ENCODE results near the gene KCTD18. TPM values are rescaled to one million over a fixed set of nuclear protein-coding genes. Genes with fewer than 3 reads are reported as not detected.

The KCTD18 gene
- polyA plus RNA-seq, 4 donors, result 14.0 to 18.8 (median 15.6) TPM

- DNase-seq (ENCODE audit: low read depth in 4 of 4, low spot score in 2 of 4), result no peak
These were observed 21.7 kb downstream of the KCTD18 start for GRCh38 chr2:200488169-200488568.

DNA sequence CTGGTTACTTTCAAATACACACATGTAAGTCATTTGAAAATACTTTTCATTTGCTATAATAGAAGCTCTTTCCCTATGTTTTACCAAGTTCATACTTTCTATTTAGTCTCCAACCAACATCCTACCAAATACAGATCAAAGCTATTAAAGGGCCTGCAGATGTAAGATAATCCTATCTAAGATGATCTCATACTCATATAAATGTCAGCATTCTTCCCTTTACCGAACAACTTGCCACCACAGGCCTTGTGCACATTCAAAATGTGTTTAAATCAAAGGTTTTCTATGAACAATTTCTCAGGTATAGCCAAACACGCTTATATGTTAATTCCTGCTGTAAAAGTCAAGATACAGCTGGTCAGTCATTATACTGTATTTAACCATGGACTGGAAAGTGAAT is 23.3 kb downstream of the KCTD18 start:
- DNase-seq (ENCODE audit: low read depth in 4 of 4, low spot score in 2 of 4), result no peak

- DNase-seq (ENCODE audit: low read depth in 4 of 4, low spot score in 2 of 4), result no peak
These were observed 24.9 kb downstream of the KCTD18 start for GRCh38 chr2:200484934-200485333.

DNA sequence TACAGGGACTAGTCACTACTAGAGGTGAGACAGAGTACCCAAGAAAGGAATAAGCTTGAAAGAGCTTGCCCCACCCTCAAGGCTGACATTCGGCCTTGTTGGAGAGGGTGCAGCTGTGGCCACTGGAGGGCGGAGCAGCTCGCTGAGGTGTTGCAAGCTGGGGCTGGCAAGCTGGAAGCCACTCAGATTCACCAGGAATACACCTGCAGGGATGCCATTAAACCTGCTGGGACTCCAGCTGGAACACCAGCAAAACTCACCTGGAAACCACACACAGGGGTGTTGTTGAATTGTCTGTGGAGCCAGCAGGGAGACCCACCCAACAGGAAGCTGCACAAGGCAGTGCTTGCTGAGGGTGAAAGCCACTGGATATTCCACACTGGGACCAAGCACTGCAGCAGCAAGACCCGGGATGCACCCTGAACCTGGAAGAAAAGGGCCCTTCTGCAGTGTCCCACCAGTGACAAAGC is 26.1 kb downstream of the KCTD18 start:
- DNase-seq (ENCODE audit: low read depth in 4 of 4, low spot score in 2 of 4), result no peak

DNA sequence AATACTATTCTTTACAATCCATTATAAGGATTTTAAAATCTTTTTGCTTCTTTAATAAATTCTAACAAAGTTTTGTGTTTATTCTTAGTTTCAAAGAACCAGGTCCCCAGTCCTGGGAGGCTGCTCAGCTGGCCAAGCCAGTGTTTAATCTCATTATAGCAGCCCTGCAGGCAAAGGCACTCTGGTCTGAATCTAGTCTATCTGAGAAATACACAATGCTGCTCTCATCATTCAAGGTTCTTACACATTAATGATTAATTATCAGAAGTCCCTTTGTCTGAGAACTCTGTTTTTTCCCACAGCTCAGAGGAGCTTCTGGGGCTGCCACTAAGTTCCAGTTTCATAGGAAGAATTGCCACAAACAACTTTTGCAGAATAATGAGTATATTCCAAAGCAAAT is 27.7 kb downstream of the KCTD18 start:
- no peak for DNase-seq (ENCODE audit: low read depth in 4 of 4, low spot score in 2 of 4)

DNA sequence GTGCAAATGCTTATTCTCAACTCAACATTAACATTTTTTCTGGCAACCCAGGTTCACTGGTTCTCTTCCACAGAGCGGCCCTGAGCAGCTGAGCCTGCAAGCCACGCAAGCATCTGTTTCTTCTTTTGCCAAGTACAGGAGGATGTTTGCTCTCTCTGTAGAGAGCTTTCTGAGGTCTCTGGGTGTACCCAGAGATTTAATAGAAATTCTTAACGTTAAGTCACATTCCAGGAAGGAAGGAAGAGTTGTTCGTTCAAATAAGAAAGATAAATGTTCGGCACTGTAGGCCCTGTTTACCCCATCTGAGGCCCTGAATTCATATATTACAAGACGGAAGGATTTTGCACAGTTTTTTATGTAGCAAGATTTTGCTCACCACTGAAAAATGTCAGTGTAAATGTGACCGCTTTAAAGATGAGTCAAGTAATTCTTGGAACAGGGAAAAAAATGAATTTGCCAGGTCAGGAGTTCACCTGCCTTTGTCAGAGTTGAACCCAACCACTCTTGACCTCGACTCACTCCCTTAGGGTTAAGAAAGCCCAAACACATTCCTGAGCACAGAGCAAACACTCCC is 30.1 kb downstream of the KCTD18 start:
- DNase-seq (ENCODE audit: low read depth in 4 of 4, low spot score in 2 of 4), result no peak

GRCh38 chr2:200477667-200478131 is 32.2 kb downstream of the KCTD18 start:
- no peak for DNase-seq (ENCODE audit: low read depth in 4 of 4, low spot score in 2 of 4)

DNA sequence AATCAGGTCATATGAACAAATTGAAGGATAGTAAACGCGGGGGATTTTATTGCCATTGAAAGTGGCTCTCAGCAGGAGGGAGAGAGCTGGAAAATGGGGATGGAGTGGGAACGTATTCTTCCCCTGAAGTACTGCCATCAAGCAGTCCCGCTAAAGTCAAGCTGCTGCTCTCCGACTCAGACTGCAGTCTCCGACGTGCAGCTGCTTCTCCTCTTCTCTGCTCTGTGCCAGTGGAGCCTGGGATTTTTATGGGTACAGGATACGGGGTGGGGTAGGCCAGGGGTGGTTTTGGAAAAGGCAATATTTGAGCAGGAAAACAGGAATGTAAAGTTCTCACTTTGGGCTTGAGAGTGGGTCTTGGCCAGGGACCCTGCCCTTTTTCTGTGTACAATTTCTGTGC is 33.0 kb downstream of the KCTD18 start:
- DNase-seq (ENCODE audit: low read depth in 4 of 4, low spot score in 2 of 4), result no peak

DNA sequence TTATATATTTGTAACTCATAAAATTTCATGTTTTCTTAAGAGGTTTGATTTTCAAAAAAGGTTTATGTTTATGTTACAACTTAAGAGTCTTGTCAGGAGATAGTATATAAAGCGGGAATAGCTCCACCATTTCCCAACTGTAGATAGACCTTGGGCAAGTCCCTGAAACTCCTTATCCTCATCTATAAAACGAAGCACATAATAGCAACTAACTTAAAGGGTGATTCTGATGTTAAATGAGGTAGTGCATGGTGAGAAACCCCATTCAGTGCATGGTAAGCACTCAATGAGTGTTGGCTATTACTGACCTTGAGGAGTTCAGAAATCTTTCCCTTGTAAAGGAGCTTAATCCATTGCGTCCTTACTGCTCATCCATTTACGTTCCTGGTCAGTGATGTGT is 34.1 kb downstream of the KCTD18 start:
- DNase-seq (ENCODE audit: low read depth in 4 of 4, low spot score in 2 of 4), result no peak

- DNase-seq (ENCODE audit: low read depth in 4 of 4, low spot score in 2 of 4), result no peak
These were observed 36.9 kb downstream of the KCTD18 start for GRCh38 chr2:200472853-200473464.

DNA sequence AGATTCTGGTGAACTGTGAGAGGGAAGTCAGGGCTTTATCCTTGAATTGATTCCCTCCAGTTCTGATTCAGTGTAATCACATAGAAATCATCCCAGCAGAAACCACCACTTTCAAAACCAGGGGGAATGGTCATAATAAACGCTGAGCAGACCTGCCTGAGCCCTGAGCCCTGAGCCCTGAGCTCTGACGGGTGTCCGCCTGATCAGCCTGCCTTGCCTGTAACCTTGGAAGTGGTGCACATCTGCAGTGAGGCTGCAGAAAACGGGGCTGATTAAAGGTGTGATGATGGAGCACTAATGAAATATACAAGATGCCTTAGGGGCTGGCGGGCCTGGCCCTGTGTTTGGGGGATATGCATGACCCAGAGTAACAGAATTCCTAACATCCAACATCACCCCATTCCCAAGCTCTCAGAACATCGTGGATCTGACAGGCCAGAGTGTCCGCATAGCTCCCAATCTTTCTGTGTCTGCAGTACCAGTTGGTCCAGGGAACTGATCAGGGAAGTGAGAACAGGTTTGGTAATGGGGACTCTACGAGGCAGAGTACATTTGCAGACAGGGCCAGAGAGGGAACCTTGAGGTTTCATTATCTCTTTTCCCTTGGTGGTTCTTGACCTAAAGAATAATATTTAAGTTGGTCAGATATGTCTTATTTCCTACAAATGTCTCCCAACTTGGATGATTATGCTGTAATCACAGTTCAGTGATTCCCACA is 37.8 kb downstream of the KCTD18 start:
- DNase-seq (ENCODE audit: low read depth in 4 of 4, low spot score in 2 of 4), result no peak

DNA sequence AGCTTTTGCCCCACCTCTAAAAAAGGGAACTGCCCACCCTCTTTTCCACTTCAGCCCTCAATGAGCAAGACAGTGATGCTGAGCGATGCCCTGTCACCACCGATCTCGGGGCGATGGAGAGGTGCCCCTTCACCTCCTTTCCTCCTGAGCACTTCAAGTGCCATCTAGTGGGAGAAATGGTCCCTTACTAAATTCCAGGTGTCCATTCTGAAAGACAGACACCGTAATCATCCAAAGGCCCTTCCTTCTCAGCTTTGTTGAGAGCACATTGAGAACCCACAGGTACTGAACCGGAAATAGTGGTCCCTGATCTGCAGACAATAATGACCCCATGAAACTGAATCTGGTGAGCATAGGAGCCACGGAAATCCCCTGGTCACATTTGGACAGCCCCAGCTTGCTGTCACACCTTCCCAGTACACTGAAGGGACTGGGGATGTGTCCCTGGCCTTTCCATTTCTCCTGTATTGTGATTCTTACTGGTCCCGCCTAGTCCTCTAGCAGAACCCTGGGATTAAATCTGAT is 38.5 kb downstream of the KCTD18 start:
- DNase-seq (ENCODE audit: low read depth in 4 of 4, low spot score in 2 of 4), result no peak

GRCh38 chr2:200470230-200470629 is 39.6 kb downstream of the KCTD18 start:
- DNase-seq (ENCODE audit: low read depth in 4 of 4, low spot score in 2 of 4), result no peak

DNA sequence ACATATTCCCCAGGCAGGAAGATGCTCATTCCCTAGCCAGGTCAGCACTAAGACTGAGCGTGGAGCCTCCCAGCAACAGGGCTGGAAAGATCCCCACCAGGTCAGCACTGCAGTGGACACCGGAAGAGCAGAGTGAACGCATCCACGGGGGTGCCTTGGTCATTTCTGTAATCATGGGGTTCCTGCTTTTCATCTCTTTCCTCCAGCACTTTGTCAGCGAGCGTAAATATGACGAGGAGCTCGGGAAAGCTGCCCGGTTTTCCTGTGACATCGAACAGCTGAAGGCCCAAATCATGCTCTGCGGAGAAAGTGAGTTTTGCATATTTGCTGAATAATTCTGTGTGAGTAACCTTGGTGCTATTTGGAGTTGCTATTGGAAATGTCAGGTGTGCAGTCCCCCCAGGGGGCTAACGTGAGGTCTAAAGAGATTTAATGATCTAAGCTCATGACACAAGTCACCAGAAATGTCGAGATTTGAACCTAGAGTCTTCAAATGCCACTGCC is 40.1 kb downstream of the KCTD18 start:
- no peak for DNase-seq (ENCODE audit: low read depth in 4 of 4, low spot score in 2 of 4)

DNA sequence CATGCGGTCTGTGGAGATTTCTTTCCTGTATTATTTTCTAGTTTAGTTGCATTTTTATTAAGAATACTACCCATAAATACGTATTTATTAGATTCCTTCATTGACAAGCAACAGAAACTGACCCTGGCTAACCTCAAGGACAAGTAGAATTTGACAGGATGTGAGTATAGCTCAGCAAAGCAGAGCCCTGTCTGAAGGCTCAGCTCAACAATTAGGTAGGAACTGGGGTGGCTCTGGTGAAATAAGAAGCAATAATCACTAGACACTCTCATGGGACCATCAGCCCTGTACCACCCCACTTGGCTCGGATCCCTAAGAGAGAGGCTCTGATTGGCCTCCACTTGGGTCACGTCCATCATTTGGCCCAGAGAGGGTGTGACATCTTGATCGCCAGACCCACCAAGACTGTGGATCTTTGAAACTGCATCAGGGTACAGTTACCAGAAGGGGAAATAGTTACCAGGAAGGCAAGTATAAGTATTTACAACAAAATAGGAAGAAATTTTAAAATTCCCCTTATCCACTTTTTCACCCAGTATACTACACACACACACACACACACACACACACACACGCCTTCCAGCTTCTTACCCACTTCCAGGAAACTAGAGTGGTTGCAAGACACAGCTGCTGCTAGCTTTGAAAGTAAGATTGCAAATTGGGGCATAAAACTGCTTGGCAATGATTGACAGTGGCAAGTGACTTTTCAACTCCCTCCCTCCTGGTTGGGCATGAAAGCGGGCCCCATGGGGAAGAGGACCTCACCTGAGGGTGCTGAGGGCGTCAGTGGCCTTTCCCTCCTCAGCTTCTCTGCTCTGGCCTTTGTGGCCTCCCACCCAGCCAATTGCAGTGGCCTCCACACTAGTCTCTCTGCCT is 41.8 kb downstream of the KCTD18 start:
- no peak for DNase-seq (ENCODE audit: low read depth in 4 of 4, low spot score in 2 of 4)

GRCh38 chr2:200466425-200467418 is 43.1 kb downstream of the KCTD18 start:
- no peak for DNase-seq (ENCODE audit: low read depth in 4 of 4, low spot score in 2 of 4)

DNA sequence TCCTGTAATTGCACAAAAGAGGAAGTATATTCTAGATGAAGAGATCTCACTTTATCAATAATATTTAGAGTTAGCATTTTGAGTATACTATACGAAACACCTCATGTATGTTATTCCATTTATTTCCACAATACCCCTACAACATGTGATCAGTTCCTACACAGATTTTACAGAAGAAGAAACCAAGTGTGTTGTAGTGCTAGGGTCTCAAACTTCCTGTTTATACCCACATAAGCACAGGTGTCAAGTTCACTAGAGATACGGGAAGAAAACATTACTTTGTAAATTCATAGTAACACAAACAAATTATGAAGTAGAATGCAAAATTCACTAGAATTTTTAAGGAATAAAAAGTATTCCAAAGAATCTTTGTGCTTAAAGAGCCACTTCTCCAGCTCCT is 46.4 kb downstream of the KCTD18 start:
- DNase-seq (ENCODE audit: low read depth in 4 of 4, low spot score in 2 of 4), result no peak

DNA sequence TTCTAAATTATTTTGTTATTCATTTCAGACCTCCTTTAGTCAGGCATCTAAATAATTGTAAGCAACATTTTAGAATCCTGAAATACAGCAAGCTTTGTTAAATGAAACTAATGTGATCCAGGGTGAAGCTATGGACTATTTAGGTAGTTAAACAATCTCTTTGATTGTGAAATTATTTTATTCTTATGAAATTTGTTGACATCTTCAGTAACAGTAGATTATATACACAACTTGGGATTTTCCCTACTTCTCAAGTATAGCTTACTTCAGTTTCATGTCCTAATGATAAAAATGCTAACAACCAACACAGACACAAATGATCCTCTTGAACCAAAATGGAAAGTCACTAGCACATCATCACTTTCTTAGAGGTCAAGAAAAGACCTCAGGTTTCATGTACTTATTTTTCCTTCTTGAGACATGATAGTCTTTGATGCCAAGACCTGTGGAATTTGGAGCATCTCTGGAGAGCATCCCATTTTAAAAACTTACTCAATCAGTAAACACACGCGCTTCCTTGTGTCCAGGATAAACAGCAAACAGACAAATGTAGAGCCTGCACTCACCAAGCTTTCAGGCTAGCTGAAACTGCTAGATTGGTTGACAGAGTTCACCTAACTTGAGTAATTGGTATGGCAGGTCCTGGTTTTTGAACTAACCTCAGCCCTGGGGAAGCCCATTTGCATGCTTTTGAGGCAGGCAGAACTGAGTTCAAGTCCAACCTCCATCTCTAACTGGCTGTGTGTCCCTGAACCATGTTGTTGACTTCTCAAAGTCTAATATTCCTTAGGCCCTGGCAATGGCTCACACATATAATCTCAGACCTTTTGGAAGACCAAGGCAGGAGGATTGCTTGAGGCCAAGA is 47.8 kb downstream of the KCTD18 start:
- no peak for DNase-seq (ENCODE audit: low read depth in 4 of 4, low spot score in 2 of 4)

All from left renal cortex interstitium (tissue), 4 donors.